Hindlimb muscle (tissue), 1 donor: ENCODE data around the gene CSF2RB. TPM values are rescaled to one million over a fixed set of nuclear protein-coding genes. Genes with fewer than 3 reads are reported as not detected.

Experiments
- DNase-seq: peaks from one replicate; pipeline ENCODE4 v3.0.0-alpha.2; 2013
- polyA plus RNA-seq: library from polyadenylated mRNA; unstranded; fragments of 120-200 nt; gene quantifications from one replicate; pipeline ENCODE4 v1.2.1, GENCODE V29; 2013; ENCODE audit not compliant: insufficient read length

CSF2RB gene
- polyA plus RNA-seq, 1 donor: 2.0 TPM

- no peak for DNase-seq
These were observed 24.6 kb downstream of the CSF2RB start for GRCh38 chr22:36938028-36938425.

DNA sequence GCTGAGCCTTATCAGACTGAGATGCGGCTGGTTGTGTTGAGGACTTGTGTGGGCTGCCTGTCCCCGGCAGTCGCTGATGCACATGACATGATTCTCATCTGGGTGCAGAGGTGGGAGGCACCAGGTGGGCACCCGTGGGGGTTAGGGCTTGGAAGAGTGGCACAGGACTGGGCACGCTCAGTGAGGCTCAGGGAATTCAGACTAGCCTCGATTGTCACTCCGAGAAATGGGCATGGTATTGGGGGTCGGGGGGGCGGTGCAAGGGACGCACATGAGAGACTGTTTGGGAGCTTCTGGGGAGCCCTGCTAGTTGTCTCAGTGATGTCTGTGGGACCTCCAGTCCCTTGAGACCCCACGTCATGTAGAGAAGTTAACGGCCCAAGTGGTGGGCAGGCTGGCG is 25.5 kb downstream of the CSF2RB start:
- DNase-seq: no peak

- DNase-seq: no peak
These were observed 27.2 kb downstream of the CSF2RB start for GRCh38 chr22:36940676-36941075.

DNA sequence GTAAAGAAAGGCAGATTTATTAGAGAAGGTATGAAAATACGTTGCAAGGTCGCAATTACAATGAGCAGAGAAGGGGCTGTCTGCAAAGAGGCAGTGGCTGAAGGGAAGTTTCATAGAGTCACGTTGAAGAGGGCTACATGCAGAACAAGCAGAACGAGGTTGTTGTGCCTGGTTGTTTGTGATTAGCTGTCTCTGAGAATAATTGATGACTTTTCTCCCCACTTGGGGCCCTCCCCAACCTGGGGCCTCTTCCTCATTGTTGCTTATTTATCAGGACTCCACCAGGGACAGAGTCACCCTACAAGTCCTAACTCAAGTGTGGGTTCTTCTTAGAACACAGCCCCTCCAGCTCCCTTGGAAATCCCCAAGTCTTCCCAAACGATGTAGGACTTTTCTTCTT is 29.1 kb downstream of the CSF2RB start:
- DNase-seq: no peak

DNA sequence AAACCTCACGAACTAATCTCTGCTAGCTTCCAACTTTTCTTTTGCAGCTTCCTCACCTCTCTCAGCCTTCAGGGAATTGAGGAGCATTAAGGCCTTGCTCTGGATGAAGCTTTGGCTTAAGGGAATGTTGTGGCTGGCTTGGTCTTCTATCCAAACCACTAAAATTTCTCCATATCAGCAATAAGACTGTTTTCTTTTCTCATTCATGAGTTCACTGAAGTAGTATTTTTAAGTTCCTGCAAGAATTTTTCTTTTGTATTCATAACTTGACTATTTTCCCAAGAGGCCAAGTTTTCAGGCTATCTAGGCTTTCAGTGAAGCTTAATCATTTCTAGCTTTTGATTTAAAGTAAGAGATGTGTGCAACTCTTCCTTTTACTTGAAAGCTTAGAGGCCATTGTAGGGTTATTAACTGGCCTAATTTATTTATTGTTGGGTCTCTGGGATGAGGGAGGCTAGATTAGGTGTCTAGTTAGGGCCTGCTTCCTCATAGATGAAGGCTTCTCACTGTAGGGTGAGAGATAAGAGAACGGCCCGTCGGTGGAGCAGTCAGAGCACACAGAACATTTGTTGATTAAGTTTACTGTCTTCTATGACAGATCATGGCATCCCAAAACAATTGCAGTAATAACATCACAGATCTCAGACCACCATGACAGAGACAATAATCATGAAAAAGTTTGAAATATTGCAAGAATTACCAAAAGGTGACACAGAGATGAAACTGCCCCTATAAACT is 33.2 kb downstream of the CSF2RB start:
- no peak for DNase-seq

DNA sequence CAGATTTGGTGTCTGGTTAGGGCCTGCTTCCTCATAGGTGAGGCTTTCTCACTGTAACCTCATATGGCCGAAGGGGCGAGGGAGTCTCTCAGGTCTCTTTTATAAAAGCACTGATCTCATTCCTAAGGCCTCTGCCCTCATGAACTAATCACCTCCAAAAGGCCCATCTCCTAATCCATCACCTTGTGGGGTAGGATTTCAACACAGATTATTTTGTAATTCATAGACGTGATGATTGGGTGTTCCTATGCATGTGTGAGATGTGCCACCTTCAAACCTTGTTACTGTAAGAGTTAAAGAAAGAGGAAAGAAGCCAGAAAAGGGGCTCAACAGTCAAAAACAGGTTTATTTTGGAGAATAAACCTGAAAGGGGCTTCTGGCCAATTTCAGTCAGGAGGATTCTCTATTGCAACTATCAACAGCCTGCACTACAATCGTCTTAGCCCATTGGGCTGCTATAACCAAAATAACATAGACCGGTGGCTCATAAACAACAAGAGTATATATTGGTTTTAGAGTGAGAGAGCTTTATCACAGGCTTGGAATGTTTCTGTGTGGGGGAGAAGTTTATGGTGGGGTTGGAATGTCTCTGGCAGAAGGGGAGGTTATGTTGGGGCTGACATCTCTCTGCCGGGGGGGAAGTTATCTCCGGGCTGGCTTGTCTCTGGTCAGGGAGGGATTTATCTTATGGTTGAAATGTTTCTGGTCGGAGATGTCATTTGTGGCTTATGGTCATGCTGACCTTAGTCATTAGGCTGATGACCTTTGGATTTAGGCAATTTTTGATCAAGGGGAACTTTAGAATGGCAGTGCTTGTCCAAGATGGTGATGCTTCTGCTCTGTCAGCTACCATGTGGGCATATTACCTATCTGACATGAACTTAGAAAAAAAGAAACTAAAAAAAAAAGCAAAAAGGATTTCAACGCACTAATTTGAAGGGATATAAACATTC is 35.1 kb downstream of the CSF2RB start:
- DNase-seq: no peak

DNA sequence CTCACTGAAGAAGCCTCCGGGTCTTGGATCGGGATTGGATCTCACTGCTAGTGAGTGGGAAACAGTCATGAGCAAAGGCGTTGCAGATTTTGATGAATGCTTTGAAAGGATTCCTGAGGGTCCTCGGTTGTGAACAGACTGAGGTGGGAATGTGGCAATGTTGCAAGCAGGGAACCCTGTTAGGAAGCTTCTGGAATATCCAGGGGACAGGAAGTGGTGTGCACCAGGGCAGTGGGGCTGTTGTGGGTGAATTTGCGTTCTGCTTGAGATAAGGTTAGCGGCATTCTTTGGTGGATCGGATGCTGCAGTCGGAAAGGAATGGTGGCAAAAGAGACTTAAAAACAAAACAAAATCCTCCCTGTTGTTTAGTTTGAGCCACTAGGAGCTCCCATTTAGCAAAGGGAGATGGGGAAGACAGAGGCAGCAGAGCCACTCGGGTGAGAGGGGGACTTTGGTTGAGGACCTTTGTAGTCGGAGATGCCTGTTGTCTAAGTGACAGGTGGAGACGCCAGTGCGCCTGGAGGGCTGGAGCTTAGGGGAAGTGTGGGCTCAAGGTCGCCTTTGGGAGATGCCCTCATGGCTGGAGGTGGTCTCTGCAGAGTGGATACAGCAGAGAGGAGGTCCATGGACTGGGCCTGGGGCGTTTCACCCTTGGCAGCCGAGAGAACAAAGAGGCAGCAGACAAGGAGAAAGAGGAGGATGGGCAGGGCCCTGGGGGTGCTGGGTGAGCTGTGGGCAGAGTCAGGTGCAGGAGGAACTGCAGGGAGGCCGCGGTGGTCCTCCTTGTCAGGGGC is 37.6 kb downstream of the CSF2RB start:
- DNase-seq: no peak

DNA sequence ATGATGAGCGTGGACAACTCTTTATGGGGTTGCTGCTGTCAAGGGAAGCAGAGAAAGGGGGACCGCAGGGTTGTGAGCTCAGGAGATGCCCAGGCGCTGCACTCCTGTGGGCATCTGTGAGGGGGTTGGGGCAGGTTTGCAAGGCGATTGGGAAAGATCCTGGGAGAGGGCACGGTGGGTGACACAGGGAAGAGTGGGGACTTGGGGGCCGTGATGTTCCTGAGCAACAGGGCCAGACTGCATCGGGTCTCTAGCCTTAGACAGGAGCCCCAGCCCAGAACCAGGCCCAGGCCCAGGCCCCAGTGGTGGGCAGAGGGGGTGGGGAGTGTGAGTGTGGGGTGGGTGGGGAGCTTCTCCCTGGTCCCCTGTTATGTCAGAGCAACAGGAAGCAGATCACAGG is 38.3 kb downstream of the CSF2RB start:
- DNase-seq: no peak

DNA sequence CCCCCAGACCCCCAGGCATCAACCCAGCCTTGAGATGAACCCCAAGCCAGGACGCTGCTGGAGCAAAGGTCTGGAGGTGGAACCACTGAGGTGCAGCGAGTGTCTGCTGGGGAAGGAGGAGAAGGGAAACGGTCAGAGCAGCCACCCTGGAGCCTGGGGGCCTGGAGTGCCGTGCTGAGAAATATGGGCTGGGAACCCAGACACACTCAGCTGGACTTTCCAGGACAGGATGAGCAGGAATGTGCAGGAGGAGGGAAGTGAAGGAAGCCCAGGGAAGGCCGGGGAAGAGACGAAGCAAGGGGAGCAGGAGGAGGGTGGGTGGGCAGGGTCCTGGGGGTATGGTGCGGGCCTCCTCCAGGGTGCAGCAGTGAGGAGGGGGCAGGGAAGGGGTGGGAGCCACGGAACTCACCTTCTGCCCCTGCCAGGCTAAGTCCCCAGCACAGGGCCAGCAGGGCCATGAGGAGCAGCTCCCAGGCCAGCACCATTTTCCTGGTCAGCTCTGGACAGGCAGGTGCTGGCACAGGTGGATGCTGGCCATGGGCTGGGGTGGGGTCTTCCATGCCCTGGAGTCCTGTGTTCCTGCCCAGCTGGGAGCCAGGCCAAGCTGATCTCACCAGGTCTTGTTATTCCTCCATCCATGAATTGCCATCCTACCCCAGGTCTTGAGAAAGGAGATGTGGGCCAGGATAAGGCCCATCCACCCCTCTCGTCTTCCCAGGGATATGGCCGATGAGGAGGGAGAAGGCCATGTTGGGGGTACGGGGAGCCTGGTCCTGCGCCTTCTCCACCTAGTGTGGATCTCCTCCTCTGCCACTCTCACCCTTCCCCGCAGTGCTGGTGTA is 40.0 kb downstream of the CSF2RB start:
- DNase-seq: no peak

DNA sequence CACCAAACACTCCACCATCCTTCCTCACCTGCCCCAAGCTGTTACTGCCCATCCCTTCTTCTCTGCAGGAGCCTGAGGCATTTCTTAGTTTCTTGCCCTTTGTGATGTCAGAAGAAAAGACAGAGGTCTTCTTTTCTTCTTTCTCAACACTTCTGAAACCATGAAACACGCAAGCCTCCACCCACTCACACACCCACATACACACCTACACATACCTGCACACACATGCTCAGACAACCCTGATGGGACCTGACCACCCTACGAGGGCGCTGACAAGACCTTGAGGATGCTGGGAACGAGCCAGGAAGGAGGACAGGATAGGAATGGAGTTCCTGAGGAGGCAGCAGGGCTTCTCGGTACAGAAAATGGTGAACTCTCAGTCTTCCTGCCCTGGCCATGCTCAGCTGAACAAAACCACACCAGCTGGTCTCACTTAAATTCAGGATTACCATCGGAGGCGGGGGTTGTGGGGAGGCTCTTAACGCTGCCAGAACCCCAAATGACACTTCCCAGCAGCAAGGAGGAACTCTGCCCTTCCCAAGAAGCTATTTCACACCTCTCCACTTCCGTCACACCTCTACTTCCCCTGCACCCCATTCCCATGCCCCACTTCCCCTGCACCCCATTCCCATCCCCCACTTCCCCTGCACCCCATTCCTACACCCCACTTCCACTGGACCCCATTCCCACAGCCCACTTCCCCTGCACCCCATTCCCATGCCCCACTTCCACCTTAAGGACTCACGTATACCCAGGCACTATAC is 41.0 kb downstream of the CSF2RB start:
- no peak for DNase-seq

DNA sequence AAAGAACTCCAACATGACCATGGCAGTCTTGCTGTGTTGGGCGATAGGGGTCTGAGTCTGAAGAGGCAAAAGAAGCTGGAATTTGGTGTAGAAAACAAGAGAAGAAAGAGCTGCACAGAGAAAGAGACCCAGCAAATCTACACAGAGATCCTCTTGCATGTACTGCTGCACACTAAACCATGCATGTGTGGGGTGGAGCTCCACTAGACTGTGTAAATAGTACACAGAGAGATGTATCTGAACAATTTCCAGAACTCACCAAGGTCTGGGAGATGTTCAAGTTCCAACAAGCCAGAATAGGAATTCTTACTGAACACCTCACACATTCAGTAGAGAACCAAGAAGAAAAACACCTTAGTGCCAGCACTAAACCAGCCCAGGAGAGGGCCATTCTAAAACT is 42.3 kb downstream of the CSF2RB start:
- no peak for DNase-seq

DNA sequence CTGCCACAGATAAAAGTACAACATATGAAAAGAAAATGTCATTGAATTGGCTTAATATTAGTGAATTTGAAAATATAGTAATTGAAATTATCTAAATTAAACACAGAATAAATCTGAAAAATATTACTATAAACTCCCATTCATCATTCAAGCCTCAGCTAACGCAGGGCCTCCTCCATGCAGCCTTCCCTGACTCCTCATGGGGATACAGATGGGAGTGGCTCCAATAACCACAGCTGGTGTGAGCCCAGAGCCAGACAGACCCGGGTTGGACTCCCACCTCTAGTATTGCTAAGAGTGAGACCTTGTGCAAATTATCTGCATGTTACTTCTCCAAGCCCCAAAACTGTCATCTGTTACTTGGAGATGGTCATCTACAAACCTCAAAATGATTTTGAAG is 44.9 kb downstream of the CSF2RB start:
- DNase-seq: no peak

DNA sequence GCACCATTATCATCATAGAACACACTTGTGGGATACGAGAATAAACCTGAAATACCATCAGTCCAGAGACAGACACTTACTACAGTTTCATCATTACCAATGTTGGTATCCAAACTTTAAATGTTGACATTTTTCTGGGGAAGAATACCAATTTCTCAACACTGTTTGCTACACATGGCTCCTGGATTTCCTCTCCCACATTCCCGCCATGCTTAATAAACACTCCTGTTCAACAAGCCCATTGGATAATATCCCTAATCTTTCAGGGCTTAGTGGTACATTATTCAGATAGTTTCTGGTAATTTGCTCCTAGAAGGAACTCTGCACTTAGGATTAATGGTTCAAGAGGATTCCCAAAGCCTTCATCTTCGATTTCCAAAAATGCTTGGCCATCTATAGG is 48.2 kb downstream of the CSF2RB start:
- DNase-seq: no peak

- DNase-seq: no peak
These were observed 49.9 kb downstream of the CSF2RB start for GRCh38 chr22:36963302-36963701.

DNA sequence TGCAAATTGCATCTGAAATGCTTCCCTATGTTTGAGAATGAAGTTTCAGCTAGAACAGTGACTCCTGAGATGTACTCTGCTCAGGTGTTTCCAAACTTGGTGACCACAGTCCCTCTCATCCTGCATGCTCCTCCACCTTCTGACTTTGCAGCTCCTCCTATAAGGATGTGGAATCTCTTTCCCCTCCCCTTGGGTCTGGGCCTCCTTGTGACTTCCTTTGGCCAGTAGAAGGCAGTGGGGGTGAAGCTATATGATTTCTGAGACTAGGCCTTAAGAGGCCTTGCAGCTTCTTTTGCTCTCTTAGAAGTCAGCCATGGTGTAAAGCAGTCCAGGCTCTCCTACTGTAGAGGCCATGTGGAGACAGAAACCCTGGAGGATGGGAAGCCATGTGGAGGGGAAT is 50.7 kb downstream of the CSF2RB start:
- no peak for DNase-seq

GRCh38 chr22:36965696-36966095 is 52.3 kb downstream of the CSF2RB start:
- no peak for DNase-seq

DNA sequence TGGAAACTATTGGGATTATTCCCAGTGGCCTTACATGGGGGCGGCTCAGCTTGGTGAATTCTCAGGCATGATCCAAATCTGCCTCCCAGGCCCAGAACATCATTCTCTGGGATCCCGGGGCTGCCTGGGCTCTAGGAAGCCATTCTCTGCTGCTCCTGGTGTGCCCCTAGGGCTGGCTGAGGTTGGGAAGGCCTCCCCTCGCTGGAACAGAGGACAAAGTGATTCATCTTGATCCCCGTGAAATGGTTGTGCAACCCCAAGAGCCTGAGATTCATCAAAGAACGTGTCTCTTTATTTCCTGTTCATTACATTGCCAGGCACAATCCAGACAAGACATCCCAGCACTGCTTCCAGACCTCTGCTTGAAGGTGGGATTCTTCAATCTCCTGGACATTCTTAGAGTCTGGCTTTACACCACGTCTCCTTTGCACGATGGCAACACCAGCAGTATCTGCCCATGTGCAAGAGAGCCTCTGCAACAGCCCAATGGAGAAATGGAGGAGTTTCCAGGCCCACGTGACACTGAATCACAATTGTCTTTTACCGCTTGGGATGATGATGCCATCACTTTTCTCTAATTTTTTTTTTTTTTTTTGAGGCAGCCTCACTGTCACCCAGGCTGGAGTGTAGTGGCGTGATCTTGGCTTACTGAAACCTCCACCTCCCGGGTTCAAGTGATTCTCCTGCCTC is 53.6 kb downstream of the CSF2RB start:
- no peak for DNase-seq

GRCh38 chr22:36968249-36968964 is 55.0 kb downstream of the CSF2RB start:
- no peak for DNase-seq

- DNase-seq: no peak
These were observed 58.1 kb downstream of the CSF2RB start for GRCh38 chr22:36971341-36972125.
